WI38 (cell line): Measurements from ENCODE around the gene CDCA3.
A peak's percentile ranks its signal among the peaks of the same experiment; 100 is the strongest.
"Not testable (repeated sequence)": the region's sequence is repeated elsewhere in the genome, so short reads cannot be mapped to it uniquely, and the experiment has no call there.

Experiments used
- H3K4me3 ChIP-seq: 2 replicates; pipeline ENCODE4 v1.5.1; 2011; ENCODE audit warnings: low read depth, mild to moderate bottlenecking, control low read depth, low read length
- CTCF ChIP-seq: IDR thresholded peaks from 2 replicates; pipeline ENCODE4 v1.5.1; 2012; ENCODE audit warnings: low read depth, mild to moderate bottlenecking, control low read depth, low read length

CDCA3 gene

GRCh38 chr12:6890789-6891645, 39.9 kb upstream of the CDCA3 start:
- peak; percentile 58 for TF ChIP-seq CTCF
- H3K4me3 ChIP-seq = peak overlapping the region; percentile 44

GRCh38 chr12:6889775-6890573, 38.9 kb upstream of the CDCA3 start:
- not testable (repeated sequence) for H3K4me3 ChIP-seq

- not testable (repeated sequence) for H3K4me3 ChIP-seq
Observed at GRCh38 chr12:6888794-6889193, 37.7 kb upstream of the CDCA3 start.

- no peak overlapping the region for H3K4me3 ChIP-seq
- TF ChIP-seq CTCF = no peak
Observed at GRCh38 chr12:6888360-6888759, 37.3 kb upstream of the CDCA3 start.

- H3K4me3 ChIP-seq = no peak overlapping the region
- TF ChIP-seq CTCF = no peak
Observed at GRCh38 chr12:6887460-6887859, 36.4 kb upstream of the CDCA3 start.

- H3K4me3 ChIP-seq = not testable (repeated sequence)
Observed at GRCh38 chr12:6886206-6886999, 35.3 kb upstream of the CDCA3 start.

- no peak overlapping the region for H3K4me3 ChIP-seq
- no peak for TF ChIP-seq CTCF
Observed at GRCh38 chr12:6884539-6884938, 33.5 kb upstream of the CDCA3 start.

GRCh38 chr12:6883683-6884082, 32.6 kb upstream of the CDCA3 start:
- H3K4me3 ChIP-seq = no peak overlapping the region
- no peak for TF ChIP-seq CTCF
